ENCODE data around the gene GPS2. TPM values are rescaled to one million over a fixed set of nuclear protein-coding genes. Genes with fewer than 3 reads are reported as not detected.

The GPS2 gene
- total and polyA plus RNA-seq, 2 of the 4 experiments (the other 2 are of a cell fraction): 36.2 to 50.9 TPM

DNA sequence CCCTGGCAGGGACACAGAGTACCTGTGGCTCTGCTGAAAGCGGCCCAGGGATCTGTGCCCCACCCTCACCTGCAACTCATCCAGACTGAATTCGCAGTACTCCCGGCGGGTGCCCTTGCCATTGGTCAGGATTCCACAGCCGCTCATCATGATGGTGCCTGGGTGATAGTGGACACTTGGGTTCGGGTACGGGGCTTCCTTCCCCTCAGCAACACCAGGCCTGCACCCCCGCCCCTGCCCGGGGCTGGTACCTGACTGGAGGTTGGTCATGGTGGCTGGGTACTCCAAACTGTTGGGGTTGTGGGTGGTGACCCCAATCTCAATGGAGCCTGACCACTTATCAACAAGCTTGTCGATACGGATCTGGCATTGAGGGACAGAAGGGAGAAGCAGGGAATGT lies 11.0 kb upstream of the GPS2 start:
- Histone ChIP-seq H2AK5ac (ENCODE audit: low read depth, low read length) (no peak overlapping the region), H3K4me1 (ENCODE audit: control insufficient read depth, insufficient read depth, low read length) (peaks cover 5% of the 10 kb centered on the region; the same call in 1 of the 2 replicates), H3K36me3 (ENCODE audit: control insufficient read depth, insufficient read depth, low read length) (peaks cover 45% of the 10 kb centered on the region), H3K27me3 (ENCODE audit: control insufficient read depth, insufficient read depth, low read length) (no peaks in the 10 kb centered on the region), H3K4me2 (ENCODE audit: low read depth, low read length) (no peak overlapping the region), H2AFZ (replicated peaks; ENCODE audit: low read length, poor library complexity) (no peak overlapping the region), H4K5ac (ENCODE audit: low read depth, low read length) (no peak overlapping the region), H4K20me1 (ENCODE audit: insufficient read depth, low read length) (peaks cover 7% of the 10 kb centered on the region), H2AK9ac (replicated peaks; ENCODE audit: low read depth, low read length, poor library complexity) (no peak overlapping the region), H2BK15ac (ENCODE audit: low read depth, low read length) (no peak overlapping the region), H3K18ac (ENCODE audit: low read depth, low read length) (no peak overlapping the region), H3K9me3 (ENCODE audit: control insufficient read depth, insufficient read depth, low read length) (no peaks in the 10 kb centered on the region), H3K79me1 (ENCODE audit: low read depth in 1 of 2, low read length in 2 of 2) (peaks cover 10 to 29% of the 10 kb centered on the region in 2 experiments; a peak in 3 of 4 replicates), H3K9me1 (ENCODE audit: insufficient read depth, low read length) (peaks cover 6% of the 10 kb centered on the region; the same call in 1 of the 2 replicates), H2BK20ac (ENCODE audit: low read depth, low read length) (no peak overlapping the region), H3K4ac (ENCODE audit: low read depth, low read length) (no peak overlapping the region), H3K4me3 (ENCODE audit: insufficient read depth, low read depth, low read length) (no peak overlapping the region), H4K91ac (ENCODE audit: insufficient read depth, low read depth, low read length) (no peak overlapping the region), H3K14ac (replicated peaks; ENCODE audit: low read depth, low read length) (no peak overlapping the region), H3K27ac (ENCODE audit: insufficient read depth, low read length) (no peak overlapping the region), H2BK5ac (ENCODE audit: low read depth, low read length, poor library complexity, severe bottlenecking) (no peak overlapping the region), H2BK120ac (ENCODE audit: low read depth, low read length) (no peak overlapping the region), H3K23ac (ENCODE audit: low read depth, low read length) (no peak overlapping the region), H3K56ac (ENCODE audit: extremely low read depth, insufficient read depth, low read length) (no peak overlapping the region), H3K9ac (ENCODE audit: low read depth, low read length) (no peak overlapping the region), H4K8ac (ENCODE audit: low read depth in 2 of 2, low read length in 2 of 2) (no peak overlapping the region)
- no TSS peak for BruUV-seq (replicated peaks)
- DNase-seq: no peak
- ChIA-PET CTCF (no interaction called here), POLR2A (ENCODE audit: unreplicated experiment) (no interaction called here)
- intact Hi-C loops (cut with micrococcal nuclease) (loop anchor here (10.0 kb wide), 1 partner anchor 239 kb away; the partner anchor contains the start of gene SENP3), in situ Hi-C loops (cut with MboI; ENCODE audit: low sequenced_read_pairs) (no loop called here), dilution Hi-C loops (cut with HindIII; ENCODE audit: low sequenced_read_pairs, unreplicated experiment) (no loop called here)
- TF ChIP-seq MAFK (IDR thresholded peaks at IDR 0.05; ENCODE audit: low read depth, low read length) (no peak), POLR2A (IDR thresholded peaks at IDR 0.05; ENCODE audit: low read depth, low read length) (no peak), CEBPB (IDR thresholded peaks at IDR 0.05; ENCODE audit: low read depth, low read length) (no peak), RCOR1 (IDR thresholded peaks at IDR 0.05; ENCODE audit: insufficient replicate concordance, low read length) (no peak), BHLHE40 (IDR thresholded peaks at IDR 0.05; ENCODE audit: low read depth, low read length) (no peak), MAZ (IDR thresholded peaks at IDR 0.05; ENCODE audit: borderline replicate concordance, low read depth, low read length) (no peak), RAD21 (IDR thresholded peaks at IDR 0.05; ENCODE audit: low read length) (no peak), NFE2L2 (IDR thresholded peaks at IDR 0.05; ENCODE audit: low read depth, low read length) (no peak), CHD1 (IDR thresholded peaks at IDR 0.05; ENCODE audit: low read depth, low read length) (no peak), SMC3 (IDR thresholded peaks at IDR 0.05; ENCODE audit: low read depth, low read length) (no peak), FOS (IDR thresholded peaks at IDR 0.05; ENCODE audit: low read depth, low read length) (no peak)
- TF ChIP-seq, protein P1, sequence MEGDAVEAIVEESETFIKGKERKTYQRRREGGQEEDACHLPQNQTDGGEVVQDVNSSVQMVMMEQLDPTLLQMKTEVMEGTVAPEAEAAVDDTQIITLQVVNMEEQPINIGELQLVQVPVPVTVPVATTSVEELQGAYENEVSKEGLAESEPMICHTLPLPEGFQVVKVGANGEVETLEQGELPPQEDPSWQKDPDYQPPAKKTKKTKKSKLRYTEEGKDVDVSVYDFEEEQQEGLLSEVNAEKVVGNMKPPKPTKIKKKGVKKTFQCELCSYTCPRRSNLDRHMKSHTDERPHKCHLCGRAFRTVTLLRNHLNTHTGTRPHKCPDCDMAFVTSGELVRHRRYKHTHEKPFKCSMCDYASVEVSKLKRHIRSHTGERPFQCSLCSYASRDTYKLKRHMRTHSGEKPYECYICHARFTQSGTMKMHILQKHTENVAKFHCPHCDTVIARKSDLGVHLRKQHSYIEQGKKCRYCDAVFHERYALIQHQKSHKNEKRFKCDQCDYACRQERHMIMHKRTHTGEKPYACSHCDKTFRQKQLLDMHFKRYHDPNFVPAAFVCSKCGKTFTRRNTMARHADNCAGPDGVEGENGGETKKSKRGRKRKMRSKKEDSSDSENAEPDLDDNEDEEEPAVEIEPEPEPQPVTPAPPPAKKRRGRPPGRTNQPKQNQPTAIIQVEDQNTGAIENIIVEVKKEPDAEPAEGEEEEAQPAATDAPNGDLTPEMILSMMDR (conservative IDR thresholded peaks at IDR 0.05; ENCODE audit: low read depth, low read length): no peak
- TF ChIP-seq, protein P2, sequence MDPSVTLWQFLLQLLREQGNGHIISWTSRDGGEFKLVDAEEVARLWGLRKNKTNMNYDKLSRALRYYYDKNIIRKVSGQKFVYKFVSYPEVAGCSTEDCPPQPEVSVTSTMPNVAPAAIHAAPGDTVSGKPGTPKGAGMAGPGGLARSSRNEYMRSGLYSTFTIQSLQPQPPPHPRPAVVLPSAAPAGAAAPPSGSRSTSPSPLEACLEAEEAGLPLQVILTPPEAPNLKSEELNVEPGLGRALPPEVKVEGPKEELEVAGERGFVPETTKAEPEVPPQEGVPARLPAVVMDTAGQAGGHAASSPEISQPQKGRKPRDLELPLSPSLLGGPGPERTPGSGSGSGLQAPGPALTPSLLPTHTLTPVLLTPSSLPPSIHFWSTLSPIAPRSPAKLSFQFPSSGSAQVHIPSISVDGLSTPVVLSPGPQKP (IDR thresholded peaks at IDR 0.05; ENCODE audit: borderline replicate concordance, low read depth, low read length): no peak
- TF ChIP-seq, protein P3, sequence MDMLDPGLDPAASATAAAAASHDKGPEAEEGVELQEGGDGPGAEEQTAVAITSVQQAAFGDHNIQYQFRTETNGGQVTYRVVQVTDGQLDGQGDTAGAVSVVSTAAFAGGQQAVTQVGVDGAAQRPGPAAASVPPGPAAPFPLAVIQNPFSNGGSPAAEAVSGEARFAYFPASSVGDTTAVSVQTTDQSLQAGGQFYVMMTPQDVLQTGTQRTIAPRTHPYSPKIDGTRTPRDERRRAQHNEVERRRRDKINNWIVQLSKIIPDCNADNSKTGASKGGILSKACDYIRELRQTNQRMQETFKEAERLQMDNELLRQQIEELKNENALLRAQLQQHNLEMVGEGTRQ (IDR thresholded peaks at IDR 0.05; ENCODE audit: low read depth, low read length): no peak
- ATAC-seq (ENCODE audit: low read depth): no peak
- WGBS, 2 experiments (ENCODE audit: extremely low coverage in 2 of 2, insufficient read length in 1 of 2): no CpG with 5 or more reads among the region's 11 CpGs

Measured in IMR-90 (cell line).